GM12874 (cell line): ENCODE data around the gene FAAP24.
A peak's percentile ranks its signal among the peaks of the same experiment; 100 is the strongest.

Source experiments
- TF ChIP-seq, protein P1 (sequence below): IDR thresholded peaks from 2 replicates; pipeline ENCODE4 v1.5.1; 2011; ENCODE audit warnings: low read depth, mild to moderate bottlenecking, control low read depth, low read length, moderate library complexity; ENCODE audit not compliant: insufficient read depth

Gene FAAP24

DNA sequence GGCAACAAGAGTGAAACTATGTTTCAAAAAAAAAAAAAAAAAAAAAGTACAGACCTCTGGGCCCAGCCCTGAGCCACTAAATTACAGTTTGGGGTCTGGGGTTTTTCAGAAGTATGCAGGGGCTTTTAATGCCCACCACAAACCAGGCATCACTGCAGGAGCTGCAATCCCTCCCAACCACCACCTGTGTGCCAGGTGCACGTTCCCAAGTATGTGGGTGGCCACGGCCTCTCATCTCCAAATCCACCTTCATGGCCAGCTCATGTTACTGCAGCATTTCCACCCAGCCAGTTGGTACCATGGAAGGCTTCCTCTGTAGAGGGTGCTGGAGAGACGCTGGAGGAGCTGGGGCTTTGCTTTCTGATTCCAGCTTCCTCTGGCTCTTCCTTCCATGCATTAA lies 26.8 kb upstream of the FAAP24 start:
- TF ChIP-seq, protein P1, sequence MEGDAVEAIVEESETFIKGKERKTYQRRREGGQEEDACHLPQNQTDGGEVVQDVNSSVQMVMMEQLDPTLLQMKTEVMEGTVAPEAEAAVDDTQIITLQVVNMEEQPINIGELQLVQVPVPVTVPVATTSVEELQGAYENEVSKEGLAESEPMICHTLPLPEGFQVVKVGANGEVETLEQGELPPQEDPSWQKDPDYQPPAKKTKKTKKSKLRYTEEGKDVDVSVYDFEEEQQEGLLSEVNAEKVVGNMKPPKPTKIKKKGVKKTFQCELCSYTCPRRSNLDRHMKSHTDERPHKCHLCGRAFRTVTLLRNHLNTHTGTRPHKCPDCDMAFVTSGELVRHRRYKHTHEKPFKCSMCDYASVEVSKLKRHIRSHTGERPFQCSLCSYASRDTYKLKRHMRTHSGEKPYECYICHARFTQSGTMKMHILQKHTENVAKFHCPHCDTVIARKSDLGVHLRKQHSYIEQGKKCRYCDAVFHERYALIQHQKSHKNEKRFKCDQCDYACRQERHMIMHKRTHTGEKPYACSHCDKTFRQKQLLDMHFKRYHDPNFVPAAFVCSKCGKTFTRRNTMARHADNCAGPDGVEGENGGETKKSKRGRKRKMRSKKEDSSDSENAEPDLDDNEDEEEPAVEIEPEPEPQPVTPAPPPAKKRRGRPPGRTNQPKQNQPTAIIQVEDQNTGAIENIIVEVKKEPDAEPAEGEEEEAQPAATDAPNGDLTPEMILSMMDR: no peak

DNA sequence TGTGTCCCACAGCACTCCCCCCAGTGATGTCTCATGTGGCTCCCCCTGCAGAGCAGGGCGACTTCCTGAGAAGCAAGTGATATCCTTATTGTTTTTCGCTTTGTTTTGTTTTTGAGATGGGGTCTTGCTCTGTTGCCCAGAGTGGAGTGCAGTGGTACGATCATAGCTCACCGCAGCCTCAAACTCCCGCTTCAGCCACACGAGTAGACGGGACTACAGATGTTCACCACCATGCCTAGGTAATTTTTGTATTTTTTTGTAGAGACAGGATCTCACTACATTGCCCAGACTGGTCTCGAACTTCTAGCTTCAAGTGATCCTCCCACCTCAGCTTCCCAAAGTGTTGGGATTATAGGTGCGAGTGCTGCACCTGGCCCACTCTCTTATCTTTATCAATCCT lies 5.3 kb upstream of the FAAP24 start:
- TF ChIP-seq, protein P1: no peak

DNA sequence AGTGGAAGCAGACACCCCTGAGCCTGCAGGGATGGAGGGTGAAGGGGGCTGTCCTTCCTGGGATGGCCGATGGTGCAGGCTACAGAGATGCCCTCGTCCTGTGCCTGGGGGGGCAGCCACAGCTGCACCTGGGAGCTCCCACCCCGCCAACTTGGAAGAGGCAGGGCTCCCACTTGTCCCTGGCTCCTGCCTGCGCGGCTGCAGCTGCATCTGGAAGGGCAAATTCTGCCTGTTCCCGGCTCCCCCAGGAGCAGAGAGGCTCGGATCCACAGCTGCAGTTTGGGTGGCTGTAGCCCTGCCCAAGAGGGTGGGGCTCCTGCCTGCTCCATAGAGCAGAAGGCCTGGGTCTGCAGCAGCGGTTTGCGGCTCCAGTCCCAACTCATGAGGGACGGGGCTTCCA lies 2.5 kb upstream of the FAAP24 start:
- TF ChIP-seq, protein P1: no peak

DNA sequence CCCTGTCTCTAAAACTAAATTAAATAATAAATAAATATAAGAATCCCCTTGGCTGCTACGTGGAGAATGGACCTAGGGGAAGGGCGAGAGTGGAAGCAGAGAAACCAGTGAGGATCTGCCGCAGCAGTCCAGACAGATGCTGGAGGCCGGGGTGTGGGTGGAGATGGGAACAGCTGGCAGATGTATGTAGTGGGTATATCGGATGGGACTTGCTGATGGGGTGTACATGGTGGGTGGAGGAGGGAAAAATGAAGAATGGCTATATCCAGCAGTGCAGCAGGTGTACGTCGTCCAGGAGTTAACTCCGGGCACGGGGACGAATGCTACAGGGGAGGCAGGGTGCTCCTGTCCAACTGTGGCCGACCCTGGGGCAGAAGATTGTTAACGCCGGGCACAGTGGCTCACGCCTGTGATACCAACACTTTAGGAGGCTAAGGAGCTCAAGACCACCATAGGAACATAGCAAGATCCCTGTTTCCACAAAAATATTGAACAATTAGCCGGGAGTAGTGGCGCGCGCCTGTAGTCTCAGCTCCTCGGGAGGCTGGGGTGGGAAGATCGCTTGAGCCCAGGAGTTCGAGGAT lies 938 bp upstream of the FAAP24 start:
- TF ChIP-seq, protein P1: no peak

DNA sequence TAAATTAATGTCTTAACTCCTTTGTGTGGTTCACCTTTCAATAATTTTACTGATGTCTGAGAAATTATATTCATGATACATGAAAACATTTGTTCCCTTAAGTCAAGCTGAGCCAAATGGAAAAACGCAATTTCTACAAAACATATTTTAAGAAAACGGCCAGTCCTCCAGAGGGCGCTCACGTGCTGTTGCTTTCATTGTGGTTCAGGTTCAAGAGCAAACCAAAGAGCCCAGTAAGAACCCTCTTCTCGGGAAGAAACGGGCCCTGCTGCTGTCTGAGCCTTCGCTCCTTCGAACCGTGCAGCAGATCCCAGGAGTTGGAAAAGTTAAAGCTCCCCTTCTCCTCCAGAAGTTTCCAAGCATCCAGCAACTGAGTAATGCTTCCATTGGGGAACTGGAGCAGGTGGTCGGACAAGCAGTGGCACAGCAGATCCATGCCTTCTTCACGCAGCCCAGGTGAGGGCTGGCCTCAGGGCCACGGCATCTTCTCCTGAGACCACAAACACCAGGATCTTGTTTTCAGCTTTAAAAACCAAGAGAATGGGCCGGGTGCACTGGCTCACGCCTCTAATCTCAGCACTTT lies 4.3 kb downstream of the FAAP24 start:
- TF ChIP-seq, protein P1: peak; percentile 82

DNA sequence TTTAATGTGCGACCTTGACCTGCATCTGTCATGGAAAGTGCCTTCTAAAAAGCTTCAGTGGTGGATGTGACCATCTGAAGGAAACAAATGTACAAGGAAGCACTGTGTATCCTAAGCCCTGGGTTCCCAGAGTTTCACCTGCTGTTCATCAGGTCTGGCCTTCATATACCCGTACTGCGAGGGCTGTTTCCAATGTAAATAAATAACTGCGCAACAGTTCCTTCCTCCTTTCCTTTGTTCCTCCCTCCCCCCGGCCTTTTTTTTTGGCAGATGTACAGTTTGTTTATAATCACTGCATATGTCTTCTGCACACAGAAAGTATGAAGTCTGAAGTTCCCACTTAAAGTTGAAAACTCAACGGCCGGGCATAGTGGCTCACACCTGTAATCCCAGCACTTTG lies 5.2 kb downstream of the FAAP24 start:
- TF ChIP-seq, protein P1: no peak

DNA sequence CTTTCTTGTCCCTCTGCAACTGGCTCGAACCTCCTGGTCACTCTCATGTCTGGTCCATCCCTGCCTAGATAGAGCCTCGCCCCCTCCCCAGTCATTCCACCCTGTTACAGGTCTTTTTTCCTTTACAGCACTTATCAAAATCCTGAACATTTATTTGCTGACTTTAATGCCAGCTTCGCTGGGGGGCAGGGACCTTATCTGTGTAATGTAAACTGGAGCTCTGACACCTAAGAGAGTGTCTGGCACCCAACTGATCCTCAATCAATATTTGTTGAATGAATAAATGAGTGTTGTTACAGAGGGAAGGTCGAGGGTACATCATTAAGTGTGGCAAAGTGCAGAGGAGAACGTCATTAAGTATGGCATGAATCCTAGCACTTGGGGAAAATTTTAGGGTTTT lies 16.7 kb downstream of the FAAP24 start:
- TF ChIP-seq, protein P1: no peak
